ENCODE data around the gene BEGAIN. TPM values are rescaled to one million over a fixed set of nuclear protein-coding genes. Genes with fewer than 3 reads are reported as not detected.
A peak's percentile ranks its signal among the peaks of the same experiment; 100 is the strongest.

BEGAIN gene
- polyA plus RNA-seq, 2 of the 4 experiments (the other 2 are of a cell fraction): 1.4 to 3.7 TPM

- no peaks in the 10 kb centered on the region for H3K4me1 ChIP-seq
- H3K9me3 ChIP-seq: no peaks in the 10 kb centered on the region
- no peak overlapping the region for H3K4me2 ChIP-seq
- ChIA-PET CTCF (interaction anchor here (0.6 to 4.8 kb wide), 7 partner anchors 11 to 250 kb away, joined by 3 to 29 read pairs (median 3); no protein-coding TSS in a partner anchor), POLR2A (no interaction called here)
- H3K27ac ChIP-seq: no peak overlapping the region
- H3K4me3 ChIP-seq: no peak overlapping the region
- DNase-seq (ENCODE audit: low read depth in 1 of 2, low spot score in 1 of 2) (no peak), FAIRE-seq (no peak), ATAC-seq (no peak)
- no peak for TF ChIP-seq CBX8 (IDR thresholded peaks at IDR 0.05)
- TF ChIP-seq RFX5 (IDR thresholded peaks at IDR 0.05): no peak
- TF ChIP-seq NFE2L2 (conservative IDR thresholded peaks at IDR 0.05; ENCODE audit: low read length): no peak
- no peak for TF ChIP-seq ZFP36 (IDR thresholded peaks at IDR 0.05; ENCODE audit: borderline replicate concordance, partially characterized antibody)
- TF ChIP-seq REST (IDR thresholded peaks at IDR 0.05): no peak
- WGBS (ENCODE audit: missing lambda C conversion rate): 56% methylated on average over 6 of the region's 10 CpGs
These were observed 46.2 kb upstream of the BEGAIN start for GRCh38 chr14:100633406-100633805.

- no peak; a peak in 1 of 6 replicates for ATAC-seq
- TF ChIP-seq FOSL2 (IDR thresholded peaks at IDR 0.05) (no peak), FOSL2 (CRISPR knock-in tag; IDR thresholded peaks at IDR 0.05) (no peak), CEBPB (IDR thresholded peaks at IDR 0.05) (no peak), TFCP2L1 (CRISPR knock-in tag; IDR thresholded peaks at IDR 0.05) (no peak), NFE2L2 (conservative IDR thresholded peaks at IDR 0.05; ENCODE audit: low read length) (no peak), SREBF2 (IDR thresholded peaks at IDR 0.05) (no peak), CHD2 (IDR thresholded peaks at IDR 0.05; ENCODE audit: low read length, partially characterized antibody) (no peak), CBX8 (IDR thresholded peaks at IDR 0.05) (no peak), HDAC2 (IDR thresholded peaks at IDR 0.05) (no peak), ZFP36 (IDR thresholded peaks at IDR 0.05; ENCODE audit: borderline replicate concordance, partially characterized antibody) (no peak), ESRRA (IDR thresholded peaks at IDR 0.05; ENCODE audit: borderline replicate concordance, low read length) (no peak), ZSCAN20 (CRISPR knock-in tag; IDR thresholded peaks at IDR 0.05) (no peak), MYC (IDR thresholded peaks at IDR 0.05; ENCODE audit: borderline replicate concordance, low read length) (no peak), GATA3 (IDR thresholded peaks at IDR 0.05; ENCODE audit: borderline replicate concordance) (no peak), MAFK (IDR thresholded peaks at IDR 0.05; ENCODE audit: partially characterized antibody) (no peak), FOXS1 (CRISPR knock-in tag; IDR thresholded peaks at IDR 0.05) (no peak), ZC3H11A (IDR thresholded peaks at IDR 0.05) (no peak), TP53 (CRISPR knock-in tag; IDR thresholded peaks at IDR 0.05) (no peak), RCOR1 (IDR thresholded peaks at IDR 0.05; ENCODE audit: low read depth, low read length) (no peak)
- Histone ChIP-seq H3K27ac (no peak overlapping the region), H3K9me3 (no peaks in the 10 kb centered on the region), H3K4me2 (no peak overlapping the region), H3K4me1 (no peaks in the 10 kb centered on the region), H3K4me3 (no peak overlapping the region)
- CTCF ChIA-PET: interaction anchor here (1.0 to 2.9 kb wide), 5 partner anchors 23 to 233 kb away, joined by 3 to 7 read pairs (median 5); no protein-coding TSS in a partner anchor
- POLR2A ChIA-PET: no interaction called here
- no peak for FAIRE-seq
- DNase-seq (ENCODE audit: low read depth in 1 of 2, low spot score in 1 of 2): no peak
- 72% methylated on average over 15 of the region's 15 CpGs for WGBS (ENCODE audit: missing lambda C conversion rate)
These were observed 42.5 kb upstream of the BEGAIN start for GRCh38 chr14:100629696-100630095.

- DNase-seq (ENCODE audit: low read depth in 1 of 2, low spot score in 1 of 2): no peak
- H3K4me3 ChIP-seq: no peak overlapping the region
- H3K27ac ChIP-seq: no peak overlapping the region
- no peaks in the 10 kb centered on the region for H3K9me3 ChIP-seq
- H3K4me2 ChIP-seq: no peak overlapping the region
- POLR2A ChIA-PET: no interaction called here
- FAIRE-seq: no peak
- TF ChIP-seq POLR2AphosphoS2 (conservative IDR thresholded peaks at IDR 0.05; ENCODE audit: low read length) (no peak), HOXA7 (CRISPR knock-in tag; IDR thresholded peaks at IDR 0.05) (no peak), ZFP36 (IDR thresholded peaks at IDR 0.05; ENCODE audit: borderline replicate concordance, partially characterized antibody) (no peak), RCOR1 (IDR thresholded peaks at IDR 0.05; ENCODE audit: low read depth, low read length) (no peak), MAFK (IDR thresholded peaks at IDR 0.05; ENCODE audit: partially characterized antibody) (no peak), MYC (IDR thresholded peaks at IDR 0.05; ENCODE audit: borderline replicate concordance, low read length) (no peak), RFX5 (IDR thresholded peaks at IDR 0.05) (no peak), HOXB5 (CRISPR knock-in tag; IDR thresholded peaks at IDR 0.05) (no peak), FOSL2 (IDR thresholded peaks at IDR 0.05) (no peak), FOSL2 (CRISPR knock-in tag; IDR thresholded peaks at IDR 0.05) (no peak), NR3C1 (IDR thresholded peaks at IDR 0.05) (no peak), CHD2 (IDR thresholded peaks at IDR 0.05; ENCODE audit: low read length, partially characterized antibody) (no peak), TP53 (CRISPR knock-in tag; IDR thresholded peaks at IDR 0.05) (no peak), HOXB13 (CRISPR knock-in tag; IDR thresholded peaks at IDR 0.05; ENCODE audit: low read depth) (no peak), NPAS2 (CRISPR knock-in tag; IDR thresholded peaks at IDR 0.05; ENCODE audit: borderline replicate concordance) (no peak)
- no peaks in the 10 kb centered on the region for H3K4me1 ChIP-seq
- WGBS (ENCODE audit: missing lambda C conversion rate): 56% methylated on average over 10 of the region's 13 CpGs
- peak in 1 of 2 experiments; percentile 44; a peak in 3 of 6 replicates for ATAC-seq
- CTCF ChIA-PET: interaction anchor here (2.0 to 2.9 kb wide), 2 partner anchors 185 to 211 kb away, joined by 5 to 7 read pairs; no protein-coding TSS in a partner anchor
These were observed 41.9 kb upstream of the BEGAIN start for GRCh38 chr14:100629098-100629497.

Data from A549 (cell line).